ENCODE data around the gene RBP4.

Gene RBP4

GRCh38 chr10:93595378-93596161 is 5.5 kb downstream of the RBP4 start:
- no peak for DNase-seq

- DNase-seq = no peak
Measured at GRCh38 chr10:93594518-93594917, 6.5 kb downstream of the RBP4 start.

GRCh38 chr10:93593749-93594148 is 7.3 kb downstream of the RBP4 start:
- DNase-seq = no peak

GRCh38 chr10:93593254-93593653 is 7.8 kb downstream of the RBP4 start:
- no peak for DNase-seq

- DNase-seq = no peak
Measured at GRCh38 chr10:93591065-93591808, 9.8 kb downstream of the RBP4 start.

GRCh38 chr10:93590638-93591037 is 10.4 kb downstream of the RBP4 start:
- DNase-seq = no peak

- DNase-seq = no peak
Measured at GRCh38 chr10:93589648-93590562, 11.1 kb downstream of the RBP4 start.

- DNase-seq = no peak
Measured at GRCh38 chr10:93584445-93584844, 16.6 kb downstream of the RBP4 start.

- DNase-seq = peak; percentile 27
Measured at GRCh38 chr10:93580828-93581227, 20.2 kb downstream of the RBP4 start.

- no peak for DNase-seq
Measured at GRCh38 chr10:93579985-93580711, 20.9 kb downstream of the RBP4 start.

GRCh38 chr10:93579089-93579488 is 21.9 kb downstream of the RBP4 start:
- no peak for DNase-seq

- no peak for DNase-seq
Measured at GRCh38 chr10:93577565-93577964, 23.5 kb downstream of the RBP4 start.

- no peak for DNase-seq
Measured at GRCh38 chr10:93576888-93577287, 24.1 kb downstream of the RBP4 start.

GRCh38 chr10:93573924-93574323 is 27.1 kb downstream of the RBP4 start:
- no peak for DNase-seq

- DNase-seq = no peak
Measured at GRCh38 chr10:93573051-93573909, 27.8 kb downstream of the RBP4 start.

- DNase-seq = no peak
Measured at GRCh38 chr10:93572606-93573005, 28.4 kb downstream of the RBP4 start.

- DNase-seq = no peak
Measured at GRCh38 chr10:93570383-93570782, 30.7 kb downstream of the RBP4 start.

- DNase-seq = no peak
Measured at GRCh38 chr10:93568105-93568390, 33.0 kb downstream of the RBP4 start.

GRCh38 chr10:93567277-93568104 is 33.5 kb downstream of the RBP4 start:
- DNase-seq = no peak

GRCh38 chr10:93566435-93567276 is 34.4 kb downstream of the RBP4 start, which contains the start of gene FFAR4:
Gene FFAR4 (plus strand): TSS chr10:93566665. CDS start chr10:93566721, 56 bp downstream.
- no peak for DNase-seq
